GM20000 (cell line): Measurements from ENCODE around the gene TMEM225B.

Source experiments
- DNase-seq: peaks from one replicate; pipeline ENCODE4 v3.0.0; 2012; ENCODE audit warnings: low spot score
- TF ChIP-seq, protein P1 (sequence below): IDR thresholded peaks from 2 replicates; pipeline ENCODE4 v1.5.1; 2012; ENCODE audit warnings: mild to moderate bottlenecking, control low read depth; ENCODE audit errors: extremely low read depth, missing control alignments

The TMEM225B gene

DNA sequence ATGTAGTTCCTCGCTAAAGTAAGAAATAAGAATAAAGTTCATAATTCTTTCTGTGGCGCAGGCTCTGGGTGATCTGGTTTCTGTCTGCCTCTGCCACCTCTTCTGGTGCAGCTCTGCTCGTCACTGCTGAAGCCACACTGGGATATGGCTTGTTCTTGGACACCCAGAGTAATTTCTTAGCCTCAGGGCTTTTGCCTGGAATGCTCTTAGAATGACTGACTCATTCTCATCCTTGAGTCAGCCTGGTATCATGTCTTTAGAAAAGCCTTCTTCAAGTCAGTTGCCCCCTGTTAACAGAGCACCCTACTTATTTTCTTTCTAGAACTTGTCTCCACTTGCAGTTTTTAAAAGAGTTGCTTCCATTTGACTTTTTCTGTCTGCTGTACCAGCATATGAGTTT lies 20.7 kb downstream of the TMEM225B start:
- no peak for DNase-seq
- TF ChIP-seq, protein P1, sequence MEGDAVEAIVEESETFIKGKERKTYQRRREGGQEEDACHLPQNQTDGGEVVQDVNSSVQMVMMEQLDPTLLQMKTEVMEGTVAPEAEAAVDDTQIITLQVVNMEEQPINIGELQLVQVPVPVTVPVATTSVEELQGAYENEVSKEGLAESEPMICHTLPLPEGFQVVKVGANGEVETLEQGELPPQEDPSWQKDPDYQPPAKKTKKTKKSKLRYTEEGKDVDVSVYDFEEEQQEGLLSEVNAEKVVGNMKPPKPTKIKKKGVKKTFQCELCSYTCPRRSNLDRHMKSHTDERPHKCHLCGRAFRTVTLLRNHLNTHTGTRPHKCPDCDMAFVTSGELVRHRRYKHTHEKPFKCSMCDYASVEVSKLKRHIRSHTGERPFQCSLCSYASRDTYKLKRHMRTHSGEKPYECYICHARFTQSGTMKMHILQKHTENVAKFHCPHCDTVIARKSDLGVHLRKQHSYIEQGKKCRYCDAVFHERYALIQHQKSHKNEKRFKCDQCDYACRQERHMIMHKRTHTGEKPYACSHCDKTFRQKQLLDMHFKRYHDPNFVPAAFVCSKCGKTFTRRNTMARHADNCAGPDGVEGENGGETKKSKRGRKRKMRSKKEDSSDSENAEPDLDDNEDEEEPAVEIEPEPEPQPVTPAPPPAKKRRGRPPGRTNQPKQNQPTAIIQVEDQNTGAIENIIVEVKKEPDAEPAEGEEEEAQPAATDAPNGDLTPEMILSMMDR, result no peak

DNA sequence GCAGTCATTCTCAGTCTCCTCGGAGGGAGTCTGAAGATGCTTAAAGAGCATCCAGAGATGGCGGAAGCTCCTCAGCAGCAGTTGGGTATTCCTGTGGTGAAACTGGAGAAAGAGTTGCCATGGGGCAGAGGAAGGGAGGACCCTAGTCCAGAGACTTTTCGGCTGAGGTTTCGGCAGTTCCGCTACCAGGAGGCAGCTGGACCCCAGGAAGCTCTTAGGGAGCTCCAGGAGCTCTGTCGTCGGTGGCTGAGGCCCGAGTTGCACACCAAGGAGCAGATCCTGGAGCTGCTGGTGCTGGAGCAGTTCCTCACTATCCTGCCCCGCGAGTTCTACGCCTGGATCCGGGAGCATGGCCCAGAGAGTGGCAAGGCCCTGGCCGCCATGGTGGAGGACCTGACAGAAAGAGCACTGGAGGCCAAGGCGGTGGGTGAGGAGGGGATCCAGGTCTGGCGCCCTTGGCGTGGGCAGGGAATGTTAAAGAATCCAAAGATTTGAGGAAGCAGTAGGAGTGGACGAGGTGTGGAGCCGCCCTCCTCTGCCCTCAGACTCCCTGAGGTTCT lies 21.6 kb downstream of the TMEM225B start:
- TF ChIP-seq, protein P1, result no peak
- DNase-seq, result no peak

DNA sequence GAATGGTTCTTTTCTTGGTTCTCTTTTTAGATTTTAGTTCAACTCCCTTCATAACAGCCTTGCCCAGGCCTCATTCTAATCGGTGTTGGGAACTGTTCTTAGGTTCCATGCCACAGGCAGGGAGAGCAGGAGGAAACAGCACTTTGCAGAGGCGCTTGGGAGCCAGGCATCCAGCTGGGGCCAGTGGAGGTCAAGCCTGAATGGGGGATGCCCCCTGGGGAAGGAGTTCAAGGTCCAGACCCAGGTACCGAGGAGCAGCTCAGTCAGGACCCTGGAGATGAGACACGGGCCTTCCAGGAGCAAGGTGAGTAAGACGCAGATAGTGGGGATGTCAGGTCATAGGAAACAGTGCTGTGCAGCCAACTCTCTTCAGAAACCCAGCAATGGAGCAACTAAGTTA lies 23.2 kb downstream of the TMEM225B start:
- DNase-seq, result no peak
- TF ChIP-seq, protein P1, result no peak

DNA sequence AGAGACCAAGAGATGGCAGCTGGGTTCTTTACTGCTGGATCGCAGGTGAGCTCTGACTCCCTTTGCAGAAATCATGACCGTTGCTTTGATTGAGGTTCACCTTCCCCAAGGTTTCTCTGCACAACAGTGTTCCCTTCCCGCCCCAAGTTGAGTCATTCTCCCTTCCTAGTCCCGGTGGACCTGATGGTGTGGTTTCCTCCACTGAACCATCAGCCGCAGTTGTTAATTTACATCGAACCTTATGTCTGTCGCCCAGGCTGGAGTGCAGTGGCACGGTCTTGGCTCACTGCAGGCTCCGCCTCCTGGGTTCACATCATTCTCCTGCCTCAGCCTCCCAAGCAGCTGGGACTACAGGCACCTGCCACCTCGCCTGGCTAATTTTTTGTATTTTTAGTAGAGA lies 24.5 kb downstream of the TMEM225B start:
- TF ChIP-seq, protein P1, result no peak
- DNase-seq, result no peak

DNA sequence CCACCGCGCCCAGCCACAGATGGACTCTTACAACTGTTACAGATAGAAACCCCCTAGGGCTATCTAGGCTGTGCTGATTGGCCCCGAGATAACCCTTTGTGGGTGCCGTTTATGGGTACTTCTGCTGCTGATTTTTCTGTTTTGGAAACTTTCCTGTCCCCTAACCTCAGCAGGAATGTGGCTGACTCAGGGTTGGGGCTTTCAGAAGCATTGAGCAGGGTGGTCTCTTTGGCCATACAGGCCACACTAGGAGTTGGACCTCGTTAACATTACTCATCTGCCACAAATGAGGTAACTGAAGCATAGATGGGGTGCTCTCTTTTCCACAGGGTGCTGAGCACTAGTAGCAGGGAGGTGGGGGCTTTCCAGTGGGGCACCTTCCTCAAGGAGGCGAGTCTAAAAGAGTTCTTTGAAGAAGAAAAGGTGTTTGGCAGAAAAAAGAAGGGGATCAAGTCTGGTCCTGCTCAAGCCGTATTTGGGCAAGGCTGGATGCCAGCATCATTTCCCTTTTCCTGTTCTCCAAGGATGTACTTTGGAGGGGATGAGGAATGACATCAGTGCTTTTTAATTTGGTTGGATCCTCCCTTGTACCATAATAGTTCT lies 25.1 kb downstream of the TMEM225B start:
- DNase-seq, result no peak
- TF ChIP-seq, protein P1, result no peak

DNA sequence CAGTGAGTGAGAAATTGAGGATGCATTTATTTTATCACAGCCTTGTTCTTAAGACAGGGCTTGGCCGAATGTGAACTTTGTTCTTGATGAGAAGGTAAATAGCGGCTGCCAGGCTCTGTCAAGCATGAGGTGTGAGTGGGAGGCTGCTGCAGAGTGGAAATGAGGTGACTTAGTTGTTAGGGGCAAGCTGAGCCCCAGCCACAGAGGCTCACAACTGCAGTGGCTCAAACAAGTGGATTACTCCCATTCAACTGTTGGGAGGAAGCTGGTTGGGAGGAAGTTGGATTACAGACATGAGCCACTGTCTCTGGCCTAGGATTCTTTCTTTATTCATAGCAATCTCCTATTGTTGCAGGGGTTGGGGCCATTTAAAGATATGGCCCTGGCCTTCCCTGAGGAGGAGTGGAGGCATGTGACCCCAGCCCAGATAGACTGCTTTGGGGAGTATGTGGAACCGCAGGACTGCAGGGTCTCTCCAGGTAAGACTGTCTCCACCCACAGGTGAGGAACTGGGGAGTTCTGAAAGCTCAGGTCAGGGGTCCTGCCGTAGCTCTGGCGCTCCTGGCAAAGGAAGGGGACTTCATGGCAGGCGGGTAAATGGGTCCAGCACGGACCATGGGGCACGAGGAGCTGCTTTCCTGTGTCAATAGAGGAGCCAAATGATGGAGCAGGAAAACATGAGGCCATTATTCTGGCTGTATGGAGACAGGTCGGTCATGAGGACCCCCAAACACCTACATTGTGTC lies 25.8 kb downstream of the TMEM225B start:
- DNase-seq, result no peak
- TF ChIP-seq, protein P1, result no peak

DNA sequence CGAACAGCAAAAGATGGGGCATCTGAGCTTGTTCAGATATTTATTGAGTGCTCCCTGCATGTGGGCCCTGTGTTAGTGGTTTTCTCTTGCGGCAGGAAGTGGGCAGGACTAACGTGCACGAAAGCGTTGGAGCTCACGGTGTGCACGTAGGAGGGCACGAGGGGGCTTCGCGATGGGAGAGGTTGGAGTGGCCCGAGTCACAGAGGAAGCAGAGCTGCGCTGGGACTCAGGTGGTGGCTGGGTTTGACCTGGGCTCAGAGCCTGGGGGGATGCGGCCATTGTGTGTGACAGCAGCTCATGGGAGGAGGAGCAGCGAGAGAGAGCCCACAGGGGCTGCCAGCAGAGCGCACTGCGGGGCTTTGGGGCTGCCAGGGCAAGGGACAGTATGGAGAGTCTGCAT lies 26.4 kb downstream of the TMEM225B start:
- TF ChIP-seq, protein P1, result no peak
- DNase-seq, result no peak
